GM21528 (cell line): Measurements from ENCODE around the gene RNASE11.
"Not testable (repeated sequence)": the region's sequence is repeated elsewhere in the genome, so short reads cannot be mapped to it uniquely, and the experiment has no call there.

Source experiments
- ATAC-seq: cut with Tn5 transposase; IDR thresholded peaks from one replicate; pipeline ENCODE4 v1.9.1; 2021; ENCODE audit warnings: mild to moderate bottlenecking, moderate library complexity; ENCODE audit not compliant: unreplicated experiment, low FRiP score

Gene RNASE11

GRCh38 chr14:20614038-20614840, 26.4 kb upstream of the RNASE11 start:
- peak; percentile 4 for ATAC-seq

DNA sequence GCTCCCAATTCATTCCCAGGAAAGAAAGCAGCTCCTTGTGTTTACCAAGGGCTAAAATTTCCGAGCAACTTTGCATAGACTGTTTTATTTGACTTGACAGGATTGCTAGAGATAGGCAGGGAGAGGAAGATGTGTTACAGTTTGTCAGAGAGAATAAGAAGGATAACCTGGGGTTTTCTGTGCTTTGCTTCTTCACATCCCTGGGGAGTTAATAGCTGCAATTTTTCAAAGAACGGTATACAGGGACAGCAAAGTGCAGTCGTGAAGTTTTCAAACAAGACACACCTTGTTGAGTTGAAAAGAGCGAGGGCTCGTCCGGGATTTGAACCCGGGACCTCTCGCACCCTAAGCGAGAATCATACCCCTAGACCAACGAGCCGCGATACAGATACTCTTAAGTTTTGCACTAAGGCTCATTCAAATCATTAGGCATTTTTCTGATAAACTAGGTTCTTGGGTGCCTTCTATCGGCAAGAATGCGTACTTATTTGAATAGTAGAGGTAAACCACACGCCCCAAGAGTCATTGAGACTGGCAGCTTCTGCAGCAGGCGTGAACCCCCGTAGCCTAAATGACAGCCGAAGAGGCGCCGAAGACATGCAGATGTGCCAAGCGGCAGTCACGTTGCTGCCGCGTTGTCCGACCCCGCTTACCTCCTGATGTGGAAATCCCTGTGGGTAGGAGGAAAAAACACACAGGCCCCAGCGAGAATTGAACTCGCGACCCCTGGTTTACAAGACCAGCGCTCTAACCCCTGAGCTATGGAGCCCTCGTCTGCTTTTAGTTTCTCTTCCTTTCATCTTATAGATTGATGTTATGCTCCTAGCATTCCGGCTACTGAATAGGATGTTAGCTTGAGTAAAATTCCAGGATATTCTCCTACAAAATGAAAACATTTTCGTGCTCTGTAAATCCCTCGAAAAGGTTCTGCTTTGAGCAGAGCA, 25.6 kb upstream of the RNASE11 start:
- ATAC-seq: peak; percentile 64

GRCh38 chr14:20612403-20612802, 24.6 kb upstream of the RNASE11 start:
- no peak for ATAC-seq

DNA sequence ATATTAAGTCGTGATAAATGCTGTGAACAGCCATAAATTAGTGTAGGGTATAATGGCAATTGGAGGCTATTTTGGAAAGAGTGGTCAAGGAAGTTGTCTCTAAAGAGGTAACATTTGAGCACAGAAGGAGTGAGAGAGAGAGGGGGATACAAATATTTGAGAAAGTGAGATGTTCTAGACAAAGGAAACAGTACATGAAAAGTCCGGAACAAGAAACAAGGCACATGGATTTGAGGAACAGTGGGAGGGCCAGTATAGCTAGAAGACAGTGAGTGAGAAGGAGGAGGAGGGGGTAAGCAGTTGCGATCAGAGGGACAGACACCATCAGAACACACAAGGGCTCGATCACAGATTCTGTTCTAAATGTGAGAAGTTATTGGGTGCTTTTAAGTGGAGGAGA, 23.5 kb upstream of the RNASE11 start:
- ATAC-seq: no peak

DNA sequence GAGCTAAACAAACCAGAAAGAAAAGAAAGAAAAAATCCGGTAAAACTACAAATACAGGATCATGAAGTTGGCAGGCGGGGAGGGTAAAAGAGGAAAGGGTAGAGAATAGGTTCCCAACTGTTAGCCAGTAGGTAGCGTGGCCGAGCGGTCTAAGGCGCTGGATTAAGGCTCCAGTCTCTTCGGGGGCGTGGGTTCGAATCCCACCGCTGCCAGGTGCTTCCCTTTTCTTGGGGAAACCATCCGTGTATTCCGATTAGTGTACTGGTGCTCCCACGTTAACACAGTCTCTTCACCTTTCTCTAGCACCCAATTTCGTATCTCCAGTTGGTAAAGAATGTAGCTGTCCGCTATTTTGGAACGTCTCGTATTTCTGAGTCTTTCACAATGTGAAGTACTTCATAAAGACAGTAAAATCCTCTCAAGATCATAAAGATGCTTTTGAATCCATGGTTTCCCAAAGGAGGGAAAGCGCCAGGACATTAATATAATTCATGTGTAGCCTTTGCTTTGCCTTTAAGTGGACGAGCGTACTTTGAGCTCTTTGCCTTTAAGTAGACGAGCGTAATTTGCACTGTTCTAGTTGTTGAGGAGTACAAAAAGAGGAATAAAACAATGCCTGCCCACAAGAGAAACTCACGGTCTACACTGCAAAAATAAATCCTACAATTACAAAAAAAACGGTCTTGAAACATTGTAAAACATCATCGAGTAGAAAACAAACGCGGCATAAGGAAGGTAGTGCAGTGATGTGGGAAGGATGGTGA, 22.4 kb upstream of the RNASE11 start:
- ATAC-seq: no peak

- peak; percentile 24 for ATAC-seq
Observed at GRCh38 chr14:20609215-20610001, 21.6 kb upstream of the RNASE11 start.

- no peak for ATAC-seq
Observed at GRCh38 chr14:20608383-20609110, 20.7 kb upstream of the RNASE11 start.

DNA sequence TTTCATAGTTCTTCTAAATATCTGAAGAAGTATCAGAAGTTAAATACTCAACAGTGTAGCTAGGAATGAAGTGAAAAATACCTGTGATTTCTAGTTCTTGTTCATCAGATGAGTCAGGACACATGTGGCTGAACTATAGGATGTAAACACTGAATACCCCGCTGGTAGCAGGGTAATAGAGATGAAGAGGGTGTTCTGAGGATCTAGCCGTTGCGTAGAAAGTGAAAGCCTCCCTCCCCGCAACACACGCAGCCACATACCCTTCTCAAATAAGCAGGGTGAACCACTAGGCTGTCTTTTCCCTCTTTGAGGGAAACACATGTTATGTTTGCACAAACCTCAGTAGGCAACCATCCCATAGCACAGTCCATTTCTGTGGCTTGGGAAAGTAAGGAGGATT, 19.8 kb upstream of the RNASE11 start:
- ATAC-seq: no peak

GRCh38 chr14:20606902-20607242, 19.1 kb upstream of the RNASE11 start:
- ATAC-seq: no peak

GRCh38 chr14:20606190-20606901, 18.5 kb upstream of the RNASE11 start:
- ATAC-seq: no peak

DNA sequence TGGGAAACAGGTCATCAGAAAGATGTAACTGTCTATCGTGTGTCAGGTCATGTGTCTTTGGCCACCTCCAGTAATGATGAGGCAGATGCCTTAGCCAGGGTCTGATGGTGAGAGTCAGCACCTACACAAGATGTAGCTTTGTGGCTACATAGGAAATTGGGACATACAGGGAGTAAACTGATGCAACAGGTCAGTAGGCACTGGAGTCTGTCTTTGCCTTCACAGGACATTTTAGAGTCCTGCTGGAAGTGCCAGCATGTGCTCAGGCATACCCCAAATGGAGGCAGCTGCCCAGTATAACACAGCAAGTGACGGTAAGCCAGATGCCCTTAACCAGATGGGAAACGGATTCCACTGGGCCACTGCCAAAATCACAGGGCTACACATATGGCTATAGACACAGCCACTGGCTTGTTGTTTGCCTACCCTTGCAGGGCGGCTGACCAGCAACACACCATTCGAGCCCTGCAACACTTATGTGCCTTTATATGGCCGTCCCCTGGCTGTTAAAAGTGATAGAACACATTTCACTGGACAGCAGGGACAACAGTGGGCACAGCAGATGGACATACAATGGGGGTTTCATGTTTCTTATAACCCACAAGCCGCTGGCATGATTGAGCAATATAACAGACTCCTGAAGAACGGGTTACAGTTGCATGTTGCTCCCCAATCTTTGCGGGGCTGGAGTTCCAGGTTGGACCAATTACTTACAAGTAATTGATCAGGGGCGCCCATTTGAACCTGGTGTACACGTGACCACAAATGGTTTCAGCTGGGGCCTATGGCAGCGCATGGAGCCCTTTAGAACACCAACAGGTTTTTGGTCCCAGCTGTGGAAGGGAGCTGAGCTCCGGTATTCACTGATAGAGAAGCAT, 16.3 kb upstream of the RNASE11 start:
- ATAC-seq: no peak

GRCh38 chr14:20602583-20602982, 14.8 kb upstream of the RNASE11 start:
- no peak for ATAC-seq

DNA sequence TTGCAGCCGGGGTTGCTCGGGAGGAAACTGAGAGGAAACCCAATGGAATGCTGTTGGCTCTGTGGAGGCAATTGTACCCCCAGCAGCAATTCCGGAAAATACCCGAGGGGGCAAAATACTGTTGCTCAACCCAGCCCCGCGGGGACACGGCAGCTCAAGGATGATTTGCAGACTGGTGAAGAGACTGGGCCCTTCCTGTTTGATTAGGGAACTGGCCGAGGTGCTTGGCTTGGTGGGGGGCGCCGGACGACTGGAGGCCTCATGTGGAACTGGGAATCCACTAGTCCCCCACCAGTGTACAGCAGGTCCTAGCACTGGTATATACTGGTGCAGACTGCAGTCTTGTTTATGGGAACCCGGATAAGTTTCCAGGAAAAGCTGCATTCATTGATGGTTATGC, 13.7 kb upstream of the RNASE11 start:
- ATAC-seq: no peak

DNA sequence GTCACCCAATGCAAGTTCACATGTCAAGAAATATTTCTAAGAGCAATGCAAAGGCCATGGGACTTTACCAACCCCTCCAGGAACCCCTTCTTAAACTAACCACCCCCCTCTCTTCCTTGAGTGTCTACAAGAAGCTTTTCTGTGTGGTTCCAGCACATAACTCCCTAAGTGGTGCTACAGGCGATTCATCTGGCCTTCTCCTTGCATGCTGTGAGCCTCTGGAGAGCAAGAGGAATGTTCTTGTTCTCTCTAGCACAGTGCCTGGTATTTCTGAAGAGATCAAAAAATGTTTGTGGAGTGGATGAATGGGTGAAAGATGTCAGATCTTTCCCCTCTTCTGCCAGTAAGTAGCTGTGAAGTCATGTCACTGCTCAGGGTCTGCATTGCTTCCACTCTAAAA, 9.3 kb upstream of the RNASE11 start:
- ATAC-seq: no peak

DNA sequence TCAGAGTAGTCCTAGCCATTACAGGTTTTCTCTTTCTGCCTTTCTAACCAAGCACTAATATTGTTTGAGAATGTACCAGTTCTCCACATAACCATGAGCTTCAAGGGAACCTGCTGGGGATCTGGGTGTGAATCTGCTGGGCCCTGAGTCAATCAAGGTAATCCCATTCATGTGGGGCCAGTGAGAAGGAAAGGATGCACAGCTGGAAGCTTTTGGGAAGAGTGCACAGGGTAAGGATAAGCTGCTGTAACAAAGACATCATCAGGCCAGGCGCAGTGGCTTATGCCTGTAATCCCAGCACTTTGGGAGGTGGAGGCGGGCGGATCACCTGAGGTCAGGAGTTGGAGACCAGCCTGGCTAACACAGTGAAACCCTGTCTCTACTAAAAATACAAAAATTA, 7.9 kb upstream of the RNASE11 start:
- ATAC-seq: not testable (repeated sequence)

- ATAC-seq: no peak
Observed at GRCh38 chr14:20592574-20592973, 4.8 kb upstream of the RNASE11 start.

DNA sequence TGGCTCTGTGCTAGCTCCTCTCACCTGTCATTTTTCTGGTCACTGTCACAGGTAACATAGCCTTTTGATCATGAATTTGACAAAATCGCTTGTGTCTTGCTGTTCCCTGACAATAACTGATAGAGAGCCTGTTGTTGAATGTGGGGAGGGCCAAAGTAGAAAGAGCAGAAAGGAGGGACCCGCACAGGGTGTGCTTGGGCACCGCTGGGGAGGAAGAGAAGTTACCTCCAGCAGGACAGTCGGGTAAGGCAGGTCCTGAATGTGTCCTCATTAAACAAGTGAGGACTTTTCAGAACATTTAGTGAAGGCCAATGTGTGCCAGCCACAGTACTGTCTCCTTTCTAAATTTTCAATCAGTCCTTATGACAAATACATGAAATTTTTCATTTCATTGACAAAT, 3.4 kb upstream of the RNASE11 start, which contains the start of gene RNASE12:
RNASE12 (minus strand) TSS at position 142 of the 400 bp plus-strand sequence. CDS start 653 bp downstream, outside the sequence.
- no peak for ATAC-seq

DNA sequence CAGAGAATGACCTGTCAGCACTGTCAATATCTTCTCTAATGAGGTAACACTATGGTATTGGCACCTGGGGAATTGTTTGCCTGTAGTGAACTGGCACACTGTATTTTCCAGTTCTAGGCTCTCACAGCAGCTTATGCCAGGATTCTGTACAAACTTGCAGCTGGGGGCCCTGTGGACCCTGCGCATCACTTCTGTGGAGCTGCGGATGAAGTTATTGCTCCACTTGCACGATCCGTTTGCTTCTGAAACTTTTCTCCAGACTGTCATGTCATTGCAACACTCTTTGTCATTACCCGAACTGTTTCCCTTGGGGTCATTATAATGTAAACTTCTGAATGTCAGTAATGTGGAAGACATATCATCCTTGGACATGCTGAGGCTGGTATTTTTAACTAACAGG, 3.9 kb downstream of the RNASE11 start:
- no peak for ATAC-seq
